Mesendoderm (in vitro differentiated cells): Measurements from ENCODE around the gene SIGLEC8.

Source experiments
- DNase-seq: peaks from one replicate; pipeline ENCODE4 v3.0.0; 2013
- H2AK5ac ChIP-seq: 2 replicates; pipeline ENCODE4 v1.6.1; 2013; ENCODE audit warnings: low read length, inconsistent platforms
- H2BK120ac ChIP-seq: 2 replicates; pipeline ENCODE4 v1.6.1; 2013; ENCODE audit warnings: low read depth, mild to moderate bottlenecking, low read length, moderate library complexity, mixed read lengths
- H2BK15ac ChIP-seq: replicated peaks from 2 replicates; pipeline ENCODE4 v1.6.1; 2013; ENCODE audit warnings: low read depth, mild to moderate bottlenecking, moderate library complexity
- H2BK5ac ChIP-seq: 2 replicates; pipeline ENCODE4 v1.6.1; 2013; ENCODE audit warnings: low read length, inconsistent platforms
- H3K18ac ChIP-seq: 2 replicates; pipeline ENCODE4 v1.6.1; 2013; ENCODE audit warnings: mild to moderate bottlenecking, low read length, mixed read lengths
- H3K23ac ChIP-seq: one replicate; pipeline ENCODE4 v1.6.1; 2013; ENCODE audit warnings: low read length
- H3K27ac ChIP-seq: 2 replicates; pipeline ENCODE4 v1.5.1; 2013; ENCODE audit warnings: low read depth, mild to moderate bottlenecking, inconsistent platforms, low read length, moderate library complexity
- H3K27me3 ChIP-seq: 2 replicates; pipeline ENCODE4 v1.6.1; 2013; ENCODE audit warnings: low read length, control low read depth, mild to moderate bottlenecking, inconsistent platforms; ENCODE audit not compliant: insufficient read depth, poor library complexity
- H3K36me3 ChIP-seq: 2 replicates; pipeline ENCODE4 v1.6.1; 2013; ENCODE audit warnings: low read length, inconsistent platforms; ENCODE audit not compliant: control insufficient read depth, insufficient read depth
- H3K4ac ChIP-seq: one replicate; pipeline ENCODE4 v1.6.1; 2013; ENCODE audit warnings: low read depth, mild to moderate bottlenecking, low read length, moderate library complexity
- H3K4me1 ChIP-seq: 2 replicates; pipeline ENCODE4 v1.6.1; 2013; ENCODE audit warnings: low read depth, low read length, inconsistent platforms; ENCODE audit not compliant: control insufficient read depth
- H3K4me2 ChIP-seq: 2 replicates; pipeline ENCODE4 v1.6.1; 2013; ENCODE audit warnings: low read length
- H3K4me3 ChIP-seq: 2 replicates; pipeline ENCODE4 v1.5.1; 2013; ENCODE audit warnings: mild to moderate bottlenecking, low read length
- H3K56ac ChIP-seq: one replicate; pipeline ENCODE4 v1.6.1; 2013; ENCODE audit warnings: low read length
- H3K79me1 ChIP-seq: 2 replicates; pipeline ENCODE4 v1.6.1; 2013; ENCODE audit warnings: low read length, inconsistent platforms
- H3K79me2 ChIP-seq: 2 replicates; pipeline ENCODE4 v1.6.1; 2013; ENCODE audit warnings: mild to moderate bottlenecking, low read length; ENCODE audit not compliant: control insufficient read depth, insufficient read depth
- H3K9ac ChIP-seq: 2 replicates; pipeline ENCODE4 v1.6.1; 2013; ENCODE audit warnings: low read length, inconsistent platforms
- H4K5ac ChIP-seq: one replicate; pipeline ENCODE4 v1.6.1; 2013; ENCODE audit warnings: low read length
- H4K8ac ChIP-seq: one replicate; pipeline ENCODE4 v1.6.1; 2013; ENCODE audit warnings: low read depth, mild to moderate bottlenecking, control low read depth, low read length, moderate library complexity
- WGBS: extraction: QIAGEN DNeasy Blood & Tissue Kit; methylation state at CpG from one replicate; pipeline ENCODE4 v1.1.7; 2013; ENCODE audit warnings: low lambda C conversion rate, missing lambda C conversion rate; ENCODE audit not compliant: insufficient coverage; ENCODE audit errors: extremely low coverage; 5-methylcytosine and 5-hydroxymethylcytosine counted together

SIGLEC8 gene

DNA sequence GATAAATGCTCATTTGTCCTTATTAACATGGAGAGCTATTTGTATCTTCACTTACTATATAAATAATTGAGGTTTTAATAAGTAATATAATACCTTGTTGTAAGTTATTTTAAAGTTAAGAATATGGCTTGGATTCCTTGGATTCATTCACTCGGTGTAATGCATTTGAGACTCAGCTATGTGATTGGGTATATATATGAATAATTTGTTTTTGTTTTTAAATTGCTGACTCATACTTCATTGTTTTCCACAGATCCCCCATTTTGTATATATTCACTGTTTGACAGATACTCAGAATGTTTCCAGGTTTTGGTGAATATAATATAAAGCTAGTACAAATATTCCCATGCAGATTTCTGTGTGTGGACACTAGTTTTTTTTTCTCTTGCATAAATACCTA is 13.3 kb upstream of the SIGLEC8 start:
- no peak overlapping the region for H3K56ac ChIP-seq
- no peak overlapping the region for H2BK5ac ChIP-seq
- no peak overlapping the region for H3K27ac ChIP-seq
- H2BK120ac ChIP-seq: no peak overlapping the region
- H4K5ac ChIP-seq: no peak overlapping the region
- DNase-seq: no peak
- H3K79me2 ChIP-seq: no peaks in the 10 kb centered on the region
- H4K8ac ChIP-seq: no peak overlapping the region
- no peaks in the 10 kb centered on the region for H3K79me1 ChIP-seq
- H3K9ac ChIP-seq: no peak overlapping the region
- H3K18ac ChIP-seq: no peak overlapping the region
- H3K4me2 ChIP-seq: no peak overlapping the region
- H3K36me3 ChIP-seq: no peaks in the 10 kb centered on the region
- no peaks in the 10 kb centered on the region for H3K27me3 ChIP-seq
- H2AK5ac ChIP-seq: no peak overlapping the region
- H3K23ac ChIP-seq: no peak overlapping the region
- no peak overlapping the region for H3K4ac ChIP-seq
- H3K4me3 ChIP-seq: no peak overlapping the region
- no peaks in the 10 kb centered on the region for H3K4me1 ChIP-seq
- no peak overlapping the region for H2BK15ac ChIP-seq
- WGBS: no CpG with 5 or more reads among the region's 1 CpG

DNA sequence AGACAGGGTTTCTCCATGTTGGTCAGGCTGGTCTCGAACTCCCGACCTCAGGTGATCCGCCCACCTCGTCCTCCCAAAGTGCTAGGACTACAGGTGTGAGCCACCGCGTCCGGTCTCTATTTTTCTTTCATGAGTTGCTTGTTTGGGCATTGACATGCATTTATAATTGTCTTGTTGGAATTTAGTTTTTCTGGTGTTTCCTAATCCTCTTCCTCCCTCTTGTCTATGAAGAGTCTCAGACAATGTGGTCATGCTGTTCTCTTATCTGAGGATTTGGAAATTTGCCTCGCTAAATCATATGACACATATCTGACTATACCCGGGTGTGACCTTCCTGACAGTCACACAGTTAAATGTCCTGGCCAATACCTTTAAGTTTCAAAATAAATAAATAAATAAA is 12.7 kb upstream of the SIGLEC8 start:
- Histone ChIP-seq H3K18ac (no peak overlapping the region), H3K9ac (no peak overlapping the region), H2BK15ac (no peak overlapping the region), H3K27ac (no peak overlapping the region), H3K36me3 (no peaks in the 10 kb centered on the region), H3K4me1 (no peaks in the 10 kb centered on the region), H2AK5ac (no peak overlapping the region), H3K27me3 (no peaks in the 10 kb centered on the region), H3K79me1 (no peaks in the 10 kb centered on the region), H2BK5ac (no peak overlapping the region), H3K4ac (no peak overlapping the region), H3K56ac (no peak overlapping the region), H3K4me3 (no peak overlapping the region), H3K79me2 (no peaks in the 10 kb centered on the region), H3K23ac (no peak overlapping the region), H3K4me2 (no peak overlapping the region), H2BK120ac (no peak overlapping the region), H4K5ac (no peak overlapping the region), H4K8ac (no peak overlapping the region)
- no peak for DNase-seq
- WGBS: no CpG with 5 or more reads among the region's 9 CpGs

DNA sequence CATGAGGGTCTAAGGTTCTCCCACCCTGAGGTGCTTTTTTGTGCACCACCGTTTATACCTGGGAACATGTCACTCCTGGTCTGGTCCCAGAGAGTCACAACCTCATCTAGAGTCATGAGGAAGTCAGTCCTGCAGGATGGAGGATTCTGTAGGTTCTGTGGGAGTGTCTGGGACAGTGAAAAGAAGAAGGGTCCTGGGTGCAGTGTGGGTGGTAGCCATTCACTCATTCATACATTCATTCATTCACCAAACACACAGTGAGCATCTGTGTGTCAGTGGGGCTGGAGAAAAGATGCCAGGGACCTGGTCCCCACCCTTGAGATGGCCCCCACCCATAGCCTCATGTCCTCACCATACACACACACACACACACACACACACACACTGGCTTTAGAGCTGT is 11.4 kb upstream of the SIGLEC8 start:
- no peak overlapping the region for H3K4ac ChIP-seq
- no peak for DNase-seq
- no peak overlapping the region for H3K27ac ChIP-seq
- no peaks in the 10 kb centered on the region for H3K79me1 ChIP-seq
- no peak overlapping the region for H3K9ac ChIP-seq
- H2AK5ac ChIP-seq: no peak overlapping the region
- no peak overlapping the region for H2BK15ac ChIP-seq
- no peaks in the 10 kb centered on the region for H3K79me2 ChIP-seq
- no peak overlapping the region for H2BK120ac ChIP-seq
- no peak overlapping the region for H3K18ac ChIP-seq
- H3K27me3 ChIP-seq: no peaks in the 10 kb centered on the region
- no peak overlapping the region for H4K5ac ChIP-seq
- H4K8ac ChIP-seq: no peak overlapping the region
- no peak overlapping the region for H3K56ac ChIP-seq
- no peaks in the 10 kb centered on the region for H3K4me1 ChIP-seq
- no CpG with 5 or more reads among the region's 1 CpG for WGBS
- no peaks in the 10 kb centered on the region for H3K36me3 ChIP-seq
- H3K23ac ChIP-seq: no peak overlapping the region
- no peak overlapping the region for H3K4me3 ChIP-seq
- no peak overlapping the region for H2BK5ac ChIP-seq
- no peak overlapping the region for H3K4me2 ChIP-seq

GRCh38 chr19:51469162-51469561 is 10.9 kb upstream of the SIGLEC8 start:
- WGBS: no CpG with 5 or more reads among the region's 4 CpGs
- no peak for DNase-seq
- Histone ChIP-seq H3K56ac (no peak overlapping the region), H2BK15ac (no peak overlapping the region), H3K23ac (no peak overlapping the region), H2AK5ac (no peak overlapping the region), H4K8ac (no peak overlapping the region), H3K4ac (no peak overlapping the region), H2BK5ac (no peak overlapping the region), H3K4me3 (no peak overlapping the region), H3K79me2 (no peaks in the 10 kb centered on the region), H3K27me3 (no peaks in the 10 kb centered on the region), H3K27ac (no peak overlapping the region), H3K18ac (no peak overlapping the region), H3K79me1 (no peaks in the 10 kb centered on the region), H3K9ac (no peak overlapping the region), H3K4me1 (no peaks in the 10 kb centered on the region), H4K5ac (no peak overlapping the region), H3K36me3 (no peaks in the 10 kb centered on the region), H2BK120ac (no peak overlapping the region), H3K4me2 (no peak overlapping the region)

DNA sequence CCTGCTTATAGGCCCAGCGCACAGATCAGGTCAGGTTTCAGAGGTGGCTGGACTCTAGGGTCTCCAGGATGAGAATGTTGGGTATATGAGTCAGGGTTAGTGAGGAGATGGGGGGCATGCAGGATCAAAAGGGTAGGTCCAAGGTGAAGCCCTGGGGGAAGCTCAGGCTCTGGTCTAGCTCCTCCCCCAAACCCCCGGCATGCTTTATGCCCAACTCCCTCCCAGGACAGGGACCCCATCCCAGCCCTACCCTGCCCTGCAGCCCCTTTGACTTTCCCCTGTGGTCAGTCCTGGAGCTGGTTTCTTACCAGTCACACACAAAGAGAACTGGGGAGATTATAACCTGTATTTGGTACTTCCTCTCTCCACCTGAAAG is 10.3 kb upstream of the SIGLEC8 start:
- H2BK120ac ChIP-seq: no peak overlapping the region
- H3K4me1 ChIP-seq: no peaks in the 10 kb centered on the region
- no peak overlapping the region for H2AK5ac ChIP-seq
- no peak overlapping the region for H3K18ac ChIP-seq
- H3K4me3 ChIP-seq: no peak overlapping the region
- no peak overlapping the region for H2BK5ac ChIP-seq
- H2BK15ac ChIP-seq: no peak overlapping the region
- no peak for DNase-seq
- H3K4ac ChIP-seq: no peak overlapping the region
- no peak overlapping the region for H3K9ac ChIP-seq
- H4K5ac ChIP-seq: no peak overlapping the region
- H3K23ac ChIP-seq: no peak overlapping the region
- no peak overlapping the region for H3K27ac ChIP-seq
- no peaks in the 10 kb centered on the region for H3K36me3 ChIP-seq
- H3K27me3 ChIP-seq: no peaks in the 10 kb centered on the region
- no peak overlapping the region for H4K8ac ChIP-seq
- no peaks in the 10 kb centered on the region for H3K79me1 ChIP-seq
- H3K79me2 ChIP-seq: no peaks in the 10 kb centered on the region
- H3K4me2 ChIP-seq: no peak overlapping the region
- H3K56ac ChIP-seq: no peak overlapping the region
- no CpG with 5 or more reads among the region's 2 CpGs for WGBS

- no peak overlapping the region for H2BK15ac ChIP-seq
- H3K9ac ChIP-seq: no peak overlapping the region
- no CpG with 5 or more reads among the region's 4 CpGs for WGBS
- H3K79me2 ChIP-seq: no peaks in the 10 kb centered on the region
- no peak overlapping the region for H3K23ac ChIP-seq
- no peak overlapping the region for H3K18ac ChIP-seq
- H3K4me1 ChIP-seq: no peaks in the 10 kb centered on the region
- no peak overlapping the region for H2AK5ac ChIP-seq
- no peak for DNase-seq
- H3K27me3 ChIP-seq: no peaks in the 10 kb centered on the region
- H3K36me3 ChIP-seq: no peaks in the 10 kb centered on the region
- no peak overlapping the region for H3K56ac ChIP-seq
- H4K5ac ChIP-seq: no peak overlapping the region
- no peak overlapping the region for H3K4me2 ChIP-seq
- H3K4me3 ChIP-seq: no peak overlapping the region
- no peak overlapping the region for H3K27ac ChIP-seq
- H3K79me1 ChIP-seq: no peaks in the 10 kb centered on the region
- H2BK120ac ChIP-seq: no peak overlapping the region
- no peak overlapping the region for H4K8ac ChIP-seq
- H2BK5ac ChIP-seq: no peak overlapping the region
- no peak overlapping the region for H3K4ac ChIP-seq
These were observed 9.8 kb upstream of the SIGLEC8 start for GRCh38 chr19:51467864-51468544.
